ENCODE measurements around the gene MILR1. TPM values are rescaled to one million over a fixed set of nuclear protein-coding genes. Genes with fewer than 3 reads are reported as not detected.
"Not testable (repeated sequence)": the region's sequence is repeated elsewhere in the genome, so short reads cannot be mapped to it uniquely, and the experiment has no call there.

The MILR1 gene
- total RNA-seq, 1 donor from 2014 or later = not detected

DNA sequence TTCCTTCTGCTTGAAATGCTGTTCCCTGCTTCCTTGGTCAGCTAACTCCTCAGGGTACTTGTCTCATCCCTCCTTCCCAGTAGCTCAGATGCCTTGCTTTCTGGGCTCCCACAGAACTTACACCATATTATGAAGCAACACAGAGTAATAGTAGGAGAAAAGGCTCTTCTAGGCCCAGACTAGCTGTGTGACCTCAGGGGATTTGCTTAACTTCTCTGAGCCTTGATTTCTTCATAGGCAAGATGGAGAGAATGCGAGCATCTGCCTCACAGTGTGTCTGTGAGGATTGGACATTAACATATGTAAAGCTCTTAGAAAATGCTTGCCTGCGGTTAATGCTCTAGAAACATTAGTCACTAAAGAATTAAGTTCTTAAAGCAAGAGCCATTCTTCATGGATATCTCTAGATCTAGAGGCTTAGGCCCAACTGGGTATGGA is 36.0 kb upstream of the MILR1 start:
- Histone ChIP-seq H3K27me3 (ENCODE audit: control insufficient read depth, insufficient read depth, low read length) (no peaks in the 10 kb centered on the region), H3K4me3 (ENCODE audit: low read depth, low read length) (no peak overlapping the region), H3K36me3 (ENCODE audit: control insufficient read depth, insufficient read depth, low read length) (no peaks in the 10 kb centered on the region)
- no peak for DNase-seq (ENCODE audit: low read depth)
- TF ChIP-seq, protein P1, sequence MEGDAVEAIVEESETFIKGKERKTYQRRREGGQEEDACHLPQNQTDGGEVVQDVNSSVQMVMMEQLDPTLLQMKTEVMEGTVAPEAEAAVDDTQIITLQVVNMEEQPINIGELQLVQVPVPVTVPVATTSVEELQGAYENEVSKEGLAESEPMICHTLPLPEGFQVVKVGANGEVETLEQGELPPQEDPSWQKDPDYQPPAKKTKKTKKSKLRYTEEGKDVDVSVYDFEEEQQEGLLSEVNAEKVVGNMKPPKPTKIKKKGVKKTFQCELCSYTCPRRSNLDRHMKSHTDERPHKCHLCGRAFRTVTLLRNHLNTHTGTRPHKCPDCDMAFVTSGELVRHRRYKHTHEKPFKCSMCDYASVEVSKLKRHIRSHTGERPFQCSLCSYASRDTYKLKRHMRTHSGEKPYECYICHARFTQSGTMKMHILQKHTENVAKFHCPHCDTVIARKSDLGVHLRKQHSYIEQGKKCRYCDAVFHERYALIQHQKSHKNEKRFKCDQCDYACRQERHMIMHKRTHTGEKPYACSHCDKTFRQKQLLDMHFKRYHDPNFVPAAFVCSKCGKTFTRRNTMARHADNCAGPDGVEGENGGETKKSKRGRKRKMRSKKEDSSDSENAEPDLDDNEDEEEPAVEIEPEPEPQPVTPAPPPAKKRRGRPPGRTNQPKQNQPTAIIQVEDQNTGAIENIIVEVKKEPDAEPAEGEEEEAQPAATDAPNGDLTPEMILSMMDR (IDR thresholded peaks at IDR 0.05; ENCODE audit: insufficient read depth, low read length, poor library complexity, severe bottlenecking) = no peak

DNA sequence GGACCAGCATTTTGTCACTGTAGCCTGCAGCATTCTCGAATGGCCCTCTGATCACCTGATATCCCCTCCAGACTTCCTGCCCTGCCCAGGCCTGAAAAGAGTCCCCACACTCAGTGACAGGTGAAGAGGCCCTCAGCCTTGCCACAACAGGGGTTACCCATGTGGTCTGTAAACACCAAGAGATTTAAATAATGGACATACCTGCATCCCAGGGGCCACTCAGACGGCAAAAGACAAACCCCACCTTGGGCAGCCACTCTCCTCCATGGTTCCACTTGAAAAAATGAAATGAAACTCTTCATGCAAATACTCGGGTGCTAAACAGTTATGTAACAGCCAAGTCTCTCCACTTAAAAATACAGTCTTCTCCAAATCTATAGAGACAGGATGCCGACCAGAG is 35.4 kb upstream of the MILR1 start:
- H3K36me3 ChIP-seq (ENCODE audit: control insufficient read depth, insufficient read depth, low read length) = no peaks in the 10 kb centered on the region
- no peak overlapping the region for H3K4me3 ChIP-seq (ENCODE audit: low read depth, low read length)
- TF ChIP-seq, protein P1 (IDR thresholded peaks at IDR 0.05; ENCODE audit: insufficient read depth, low read length, poor library complexity, severe bottlenecking) = no peak
- H3K27me3 ChIP-seq (ENCODE audit: control insufficient read depth, insufficient read depth, low read length) = no peaks in the 10 kb centered on the region
- DNase-seq (ENCODE audit: low read depth) = no peak

DNA sequence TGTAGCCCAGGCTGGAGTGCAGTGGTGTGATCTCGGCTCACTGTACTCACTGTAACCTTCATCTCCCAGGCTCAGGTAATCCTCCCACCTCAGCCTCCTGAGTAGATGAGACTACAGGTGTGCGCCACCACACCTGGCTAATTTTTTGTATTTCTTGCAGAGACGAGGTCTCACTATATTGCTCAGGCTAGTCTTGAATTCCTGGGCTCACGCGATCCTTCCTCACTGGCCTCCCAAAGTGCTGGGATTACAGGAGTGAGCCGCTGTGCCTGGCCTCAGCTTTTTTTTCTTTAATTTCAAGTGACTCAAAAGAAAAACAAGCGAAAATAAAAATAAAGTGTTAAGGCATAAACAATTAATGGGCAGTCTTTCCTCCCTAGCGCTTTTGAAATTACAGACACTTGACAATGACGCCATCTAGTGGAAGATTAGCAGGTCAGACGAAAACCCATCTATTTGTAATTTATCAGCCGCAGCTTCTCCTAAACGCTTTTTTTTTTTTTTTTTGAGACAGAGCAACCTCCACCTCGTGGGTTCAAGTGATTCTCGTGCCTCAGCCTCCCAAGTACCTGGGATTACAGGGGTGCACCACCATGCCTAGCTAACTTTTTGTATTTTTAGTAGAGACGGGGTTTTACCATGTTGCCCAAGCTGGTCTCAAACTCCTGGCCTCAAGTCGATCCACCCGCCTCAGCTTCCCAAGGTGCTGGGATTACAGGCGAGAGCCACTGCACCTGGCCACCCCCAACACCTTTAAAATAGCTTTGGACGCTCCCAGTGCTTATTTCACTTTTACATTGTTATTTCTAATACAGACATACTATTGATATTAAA is 30.2 kb upstream of the MILR1 start:
- TF ChIP-seq, protein P1 (IDR thresholded peaks at IDR 0.05; ENCODE audit: insufficient read depth, low read length, poor library complexity, severe bottlenecking) = peak; percentile 55
- H3K36me3 ChIP-seq (ENCODE audit: control insufficient read depth, insufficient read depth, low read length) = no peaks in the 10 kb centered on the region
- no peak overlapping the region for H3K4me3 ChIP-seq (ENCODE audit: low read depth, low read length)
- no peak for DNase-seq (ENCODE audit: low read depth)
- no peaks in the 10 kb centered on the region for H3K27me3 ChIP-seq (ENCODE audit: control insufficient read depth, insufficient read depth, low read length)

DNA sequence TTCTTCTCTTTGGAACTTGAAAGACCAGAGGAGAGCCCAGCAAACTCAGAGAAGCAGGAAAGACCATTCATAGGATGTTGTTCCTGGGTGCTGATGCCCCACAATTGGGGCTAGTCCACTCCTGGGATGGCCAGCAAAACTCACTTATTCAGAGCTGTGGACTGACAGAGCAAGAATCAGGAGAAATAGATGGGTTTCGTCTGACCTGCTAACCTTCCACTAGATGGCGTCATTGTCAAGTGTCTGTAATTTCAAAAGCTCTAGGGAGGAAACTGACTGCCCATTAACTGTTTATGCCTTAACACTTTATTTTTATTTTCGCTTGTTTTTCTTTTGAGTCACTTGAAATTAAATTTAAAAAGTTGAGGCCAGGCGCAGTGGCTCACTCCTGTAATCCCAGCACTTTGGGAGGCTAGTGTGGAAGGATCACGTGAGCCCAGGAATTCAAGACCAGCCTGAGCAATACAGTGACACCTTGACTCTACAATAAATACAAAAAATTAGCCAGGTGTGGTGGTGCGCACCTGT is 28.7 kb upstream of the MILR1 start:
- H3K36me3 ChIP-seq (ENCODE audit: control insufficient read depth, insufficient read depth, low read length) = no peaks in the 10 kb centered on the region
- no peaks in the 10 kb centered on the region for H3K27me3 ChIP-seq (ENCODE audit: control insufficient read depth, insufficient read depth, low read length)
- H3K4me3 ChIP-seq (ENCODE audit: low read depth, low read length) = no peak overlapping the region
- no peak for DNase-seq (ENCODE audit: low read depth)
- TF ChIP-seq, protein P1 (IDR thresholded peaks at IDR 0.05; ENCODE audit: insufficient read depth, low read length, poor library complexity, severe bottlenecking) = peak; percentile 68

DNA sequence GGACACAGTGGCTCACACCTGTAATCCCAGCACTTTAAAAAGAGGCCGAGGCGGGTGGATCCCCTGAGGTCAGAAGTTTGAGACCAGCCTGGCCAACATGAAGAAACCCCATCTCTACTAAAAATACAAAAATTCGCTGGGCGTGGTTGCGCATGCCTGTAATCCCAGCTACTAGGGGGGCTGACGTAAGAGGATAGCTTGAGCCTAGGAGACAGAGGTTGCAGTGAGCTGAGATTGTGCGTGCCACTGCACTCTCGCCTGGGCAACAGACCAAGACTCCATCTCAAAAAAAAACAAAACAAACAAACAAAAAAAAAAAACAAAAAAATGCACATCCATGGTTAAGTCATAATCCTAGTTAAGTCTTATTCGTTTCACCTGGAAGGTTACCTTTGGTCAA is 26.8 kb upstream of the MILR1 start:
- DNase-seq (ENCODE audit: low read depth); H3K27me3 ChIP-seq (ENCODE audit: control insufficient read depth, insufficient read depth, low read length); H3K36me3 ChIP-seq (ENCODE audit: control insufficient read depth, insufficient read depth, low read length); H3K4me3 ChIP-seq (ENCODE audit: low read depth, low read length): not testable (repeated sequence)

DNA sequence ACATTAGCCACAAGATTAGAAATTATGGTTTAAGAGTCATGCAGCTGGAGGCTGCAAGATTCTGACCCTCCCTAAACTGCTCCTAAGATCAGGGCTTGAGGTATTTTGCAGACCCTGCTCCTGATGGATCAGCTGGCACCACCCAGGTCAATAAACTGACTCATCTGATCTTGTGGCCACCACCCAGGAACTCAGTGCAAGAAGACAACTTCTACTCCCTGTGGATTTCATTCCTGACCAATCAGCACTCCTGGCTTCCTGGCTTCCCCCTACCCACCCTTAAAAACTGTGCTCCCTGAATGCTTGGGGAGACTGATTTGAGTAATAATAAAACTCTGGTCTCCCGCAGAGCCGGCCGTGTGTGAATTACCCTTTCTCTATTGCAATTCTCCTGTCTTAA is 25.0 kb upstream of the MILR1 start:
- DNase-seq (ENCODE audit: low read depth) = no peak
- H3K4me3 ChIP-seq (ENCODE audit: low read depth, low read length) = no peak overlapping the region
- H3K36me3 ChIP-seq (ENCODE audit: control insufficient read depth, insufficient read depth, low read length) = no peaks in the 10 kb centered on the region
- no peaks in the 10 kb centered on the region for H3K27me3 ChIP-seq (ENCODE audit: control insufficient read depth, insufficient read depth, low read length)
- TF ChIP-seq, protein P1 (IDR thresholded peaks at IDR 0.05; ENCODE audit: insufficient read depth, low read length, poor library complexity, severe bottlenecking) = no peak
